Heart right ventricle (tissue), 16 donors: ENCODE measurements around the gene LSG1. TPM values are rescaled to one million over a fixed set of nuclear protein-coding genes. Genes with fewer than 3 reads are reported as not detected.

Experiments used
- ATAC-seq, 8 donors: fragments of 200-7000 bp; cut with Tn5 transposase; one replicate each; pipeline ENCODE4 v1.9.1; 2020; ENCODE audit warnings: mild to moderate bottlenecking in 8 of 8, moderate library complexity in 8 of 8, moderate number of reproducible peaks in 1 of 8
- DNase-seq, 2 donors: peaks; one replicate each; pipeline ENCODE4 v3.0.0-alpha.2; 2020
- H3K27ac ChIP-seq, 10 donors: fragments of 200-600 bp; sonication (generic) in 2 of 10; one replicate each; pipeline versions ENCODE4 v1.5.0 to v1.8.0; 2020 to 2022; ENCODE audit warnings: mild to moderate bottlenecking in 3 of 10
- H3K27me3 ChIP-seq, 7 donors: fragments of 200-600 bp; one replicate each; pipeline ENCODE4 v1.8.0; 2021 to 2022; ENCODE audit warnings: mild to moderate bottlenecking in 2 of 7
- H3K36me3 ChIP-seq, 9 donors: fragments of 200-600 bp; sonication (generic) in 1 of 9; one replicate each; pipeline versions ENCODE4 v1.5.0 to v1.8.0; 2020 to 2022; ENCODE audit warnings: mild to moderate bottlenecking in 2 of 9
- H3K4me1 ChIP-seq, 9 donors: fragments of 200-600 bp; sonication (generic) in 1 of 9; one replicate each; pipeline versions ENCODE4 v1.5.0 to v1.8.0; 2020 to 2022; ENCODE audit warnings: mild to moderate bottlenecking in 4 of 9
- H3K4me3 ChIP-seq, 10 donors: fragments of 200-600 bp; sonication (generic) in 2 of 10; one replicate each; pipeline versions ENCODE4 v1.5.0 to v1.8.0; 2020 to 2022; ENCODE audit warnings: mild to moderate bottlenecking in 7 of 10, moderate library complexity in 2 of 10
- H3K9me3 ChIP-seq, 11 donors: fragments of 200-600 bp in 10 of 11; sonication (generic) in 2 of 11; one replicate each; pipeline versions ENCODE4 v1.5.0 to v1.8.0; 2013 to 2022; ENCODE audit warnings: mild to moderate bottlenecking in 2 of 11, control low read depth in 1 of 11, moderate library complexity in 1 of 11
- WGBS, 2 donors: extraction: QIAGEN DNeasy Blood & Tissue Kit; methylation state at CpG; one replicate each; pipeline ENCODE4 v1.1.7; 2013; ENCODE audit warnings: inconsistent platforms in 1 of 2; 5-methylcytosine and 5-hydroxymethylcytosine counted together
- intact Hi-C, 10 donors: fragments of 100-400 bp; cut with DNase I; formaldehyde crosslinking; loops; one replicate each; pipeline versions ENCODE4 v1.11.1 to v1.14.2; 2022
- polyA plus RNA-seq, 2 donors: library from polyadenylated mRNA; stranded (reverse); fragments of 200-250 nt; gene quantifications; one replicate each; pipeline ENCODE4 v1.2.3, GENCODE V29; 2013
- total RNA-seq, 10 donors: library from RNA; stranded (reverse); fragmentation: NEBNext Ultra II Directional in 3 of 10; extraction: Animal tissue kit (Norgen Biotek cat#: 25700) in 3 of 10; gene quantifications; one replicate each; pipeline versions ENCODE4 v1.2.1 to v1.2.4, GENCODE V29; 2021 to 2023
- TF ChIP-seq, protein P1 (sequence below), 9 donors: fragments of 200-600 bp; sonication (generic) in 2 of 9; IDR thresholded peaks; one replicate each; pipeline versions ENCODE4 v1.5.0 to v1.8.0; 2021 to 2022; ENCODE audit warnings: antibody characterized with exemption in 9 of 9, mild to moderate bottlenecking in 5 of 9, moderate library complexity in 1 of 9
- donor health status: Arrhythmogenic right ventricular cardiomyopathy.
- donor health status: ischemic (EF 13 %, LVEDD 7.1; RV severe dilation, severe dysfunction).
- donor health status: healthy with polysubstance abuse.
- donor health status: DM: no; HTN: yes; CAD: no.
- donor health status: DM: no; HTN: no; CAD: no.
- donor health status: ischemic (EF 25% LVEDD 6.9; RV normal size, moderate dysfunction).
- donor health status: ischemic (EF 25% LVEDD 5.7; RV mildly dilated, moderate dysfunction).
- donor health status: healthy.
- donor health status: DM: yes; HTN: yes; CAD: no.
- donor health status: Ischemic cardiomyopathy.
- donor health status: ischemic (EF 35%, LVEDD 5.7; RV mildly dilated, moderate dysfunction).
- donor health status: nonischemic (EF 11% LVEDD 7.7; RV severe dilation, severe dysfunction).
- donor health status: DM: yes; HTN: yes; CAD: no.
- donor health status: PGD.
- donor health status: ischemic (EF 29% LVEDD 5.4; RV normal size, mild dysfunction).
- donor health status: nonischemic (EF 23%, LVEDD 6.1; RV moderate dilation, normal function).

Gene LSG1
- total and polyA plus RNA-seq, 12 donors = 11.3 to 22.1 (median 18.5) TPM

DNA sequence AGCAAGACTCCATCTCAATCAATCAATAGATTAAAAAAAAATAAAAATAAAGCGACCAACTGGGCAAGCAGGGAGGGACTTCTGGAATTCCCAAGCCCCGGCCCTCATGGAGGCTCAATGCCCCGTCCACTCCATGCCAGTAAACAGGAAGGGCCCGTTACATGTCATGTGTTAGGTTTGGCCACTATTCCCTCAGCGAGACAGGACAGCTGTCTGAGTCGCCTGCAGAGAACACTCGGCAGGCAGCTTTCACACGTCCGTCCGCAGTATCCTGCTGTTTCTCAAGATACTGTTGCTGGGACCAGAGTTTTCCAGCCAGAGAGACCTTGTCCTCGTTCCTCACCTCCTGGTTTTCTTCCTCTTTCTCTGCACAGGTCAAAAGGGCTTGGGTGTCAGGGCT, 56.8 kb downstream of the LSG1 start:
- ATAC-seq (no peak), DNase-seq (no peak)
- H3K4me1 ChIP-seq = no peaks in the 10 kb centered on the region
- intact Hi-C loops = no loop called here
- H3K9me3 ChIP-seq = no peaks in the 10 kb centered on the region
- no peaks in the 10 kb centered on the region for H3K27me3 ChIP-seq
- TF ChIP-seq, protein P1, sequence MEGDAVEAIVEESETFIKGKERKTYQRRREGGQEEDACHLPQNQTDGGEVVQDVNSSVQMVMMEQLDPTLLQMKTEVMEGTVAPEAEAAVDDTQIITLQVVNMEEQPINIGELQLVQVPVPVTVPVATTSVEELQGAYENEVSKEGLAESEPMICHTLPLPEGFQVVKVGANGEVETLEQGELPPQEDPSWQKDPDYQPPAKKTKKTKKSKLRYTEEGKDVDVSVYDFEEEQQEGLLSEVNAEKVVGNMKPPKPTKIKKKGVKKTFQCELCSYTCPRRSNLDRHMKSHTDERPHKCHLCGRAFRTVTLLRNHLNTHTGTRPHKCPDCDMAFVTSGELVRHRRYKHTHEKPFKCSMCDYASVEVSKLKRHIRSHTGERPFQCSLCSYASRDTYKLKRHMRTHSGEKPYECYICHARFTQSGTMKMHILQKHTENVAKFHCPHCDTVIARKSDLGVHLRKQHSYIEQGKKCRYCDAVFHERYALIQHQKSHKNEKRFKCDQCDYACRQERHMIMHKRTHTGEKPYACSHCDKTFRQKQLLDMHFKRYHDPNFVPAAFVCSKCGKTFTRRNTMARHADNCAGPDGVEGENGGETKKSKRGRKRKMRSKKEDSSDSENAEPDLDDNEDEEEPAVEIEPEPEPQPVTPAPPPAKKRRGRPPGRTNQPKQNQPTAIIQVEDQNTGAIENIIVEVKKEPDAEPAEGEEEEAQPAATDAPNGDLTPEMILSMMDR (IDR thresholded peaks at IDR 0.05) = no peak
- H3K36me3 ChIP-seq = peaks cover 0 to 49% (median 0%) of the 10 kb centered on the region in 9 donors
- H3K27ac ChIP-seq = no peak overlapping the region
- H3K4me3 ChIP-seq = no peak overlapping the region
- WGBS, 2 donors = 78 to 83% methylated on average over 11 of the region's 11 CpGs

DNA sequence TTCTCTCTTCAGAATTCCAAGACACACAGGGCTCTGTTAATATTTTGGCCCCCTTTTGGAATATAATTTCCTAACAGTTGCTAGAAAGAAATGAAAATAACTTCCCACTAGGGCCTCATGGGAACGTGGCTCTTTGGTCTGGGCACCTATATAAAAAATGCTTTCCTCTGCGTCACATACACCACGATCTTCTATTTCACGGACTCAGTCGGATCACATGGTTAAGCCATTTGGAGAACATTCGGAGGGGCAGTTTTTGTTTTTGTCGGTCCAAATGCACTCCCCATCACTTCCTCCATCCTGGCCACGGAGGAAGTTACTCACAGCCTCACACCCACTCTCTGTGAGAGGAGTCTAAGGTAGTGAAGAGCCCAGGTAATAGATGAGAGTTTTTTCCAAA, 59.8 kb downstream of the LSG1 start:
- DNase-seq (no peak), ATAC-seq (peak in 5 of 8 donors; percentile 25 to 49 (median 32))
- H3K36me3 ChIP-seq = peaks cover 0 to 56% (median 0%) of the 10 kb centered on the region in 9 donors
- H3K4me3 ChIP-seq = no peak overlapping the region
- H3K27me3 ChIP-seq = no peaks in the 10 kb centered on the region
- H3K9me3 ChIP-seq = no peaks in the 10 kb centered on the region
- intact Hi-C loops = no loop called here
- no peak overlapping the region for H3K27ac ChIP-seq
- WGBS, 2 donors = 61 to 65% methylated on average over 8 of the region's 8 CpGs
- H3K4me1 ChIP-seq = no peaks in the 10 kb centered on the region
- TF ChIP-seq, protein P1 (IDR thresholded peaks at IDR 0.05) = no peak

DNA sequence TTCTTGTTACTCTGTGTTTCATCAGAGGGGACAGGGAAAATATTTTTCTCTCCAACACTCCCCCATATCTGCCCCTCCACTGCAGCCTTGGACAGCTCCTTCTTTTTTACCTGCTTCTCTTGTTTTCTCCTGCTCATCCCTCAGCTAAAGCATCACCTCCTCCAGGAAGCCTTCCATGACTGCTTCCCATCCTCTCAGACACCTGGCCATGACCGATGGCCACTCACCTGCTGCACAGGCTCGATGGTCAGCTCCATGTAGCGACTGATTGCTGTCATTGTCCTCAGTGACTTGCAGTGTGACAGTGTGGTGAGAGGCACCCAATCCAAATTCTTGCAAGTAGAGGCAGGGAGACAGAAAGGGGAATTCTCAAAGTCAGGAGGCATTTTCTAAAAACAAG, 61.3 kb downstream of the LSG1 start:
- intact Hi-C loops = no loop called here
- WGBS, 2 donors = 96 to 97% methylated on average over 3 of the region's 3 CpGs
- Histone ChIP-seq H3K27me3 (no peaks in the 10 kb centered on the region), H3K4me3 (no peak overlapping the region), H3K36me3 (peaks cover 0 to 47% (median 0%) of the 10 kb centered on the region in 9 donors), H3K4me1 (no peaks in the 10 kb centered on the region), H3K9me3 (no peaks in the 10 kb centered on the region), H3K27ac (no peak overlapping the region)
- no peak for DNase-seq
- ATAC-seq = no peak
- TF ChIP-seq, protein P1 (IDR thresholded peaks at IDR 0.05) = no peak

DNA sequence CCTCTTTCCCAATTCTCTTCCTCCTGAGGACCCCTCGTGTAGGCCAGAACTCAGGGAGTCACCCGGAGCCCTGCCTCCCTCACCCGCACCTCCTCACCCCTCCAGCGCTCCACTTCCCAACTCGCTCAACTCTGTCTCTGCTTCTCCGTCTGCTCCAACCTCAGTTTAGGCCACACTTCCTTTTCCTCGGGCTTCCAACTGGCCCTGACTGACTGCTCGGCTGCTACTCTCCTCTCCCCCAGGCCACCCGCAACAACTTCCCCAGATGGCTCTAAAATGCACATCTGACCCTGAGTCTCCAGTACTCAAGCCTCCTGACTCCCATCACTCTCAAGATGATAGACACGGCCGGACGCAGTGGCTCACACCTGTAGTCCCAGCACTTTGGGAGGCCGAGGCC, 62.4 kb downstream of the LSG1 start:
- Histone ChIP-seq H3K36me3 (peaks cover 0 to 47% (median 6%) of the 10 kb centered on the region in 9 donors), H3K4me1 (no peaks in the 10 kb centered on the region), H3K4me3 (no peak overlapping the region), H3K27ac (no peak overlapping the region), H3K27me3 (no peaks in the 10 kb centered on the region), H3K9me3 (no peaks in the 10 kb centered on the region)
- 88 to 93% methylated on average over 13 of the region's 13 CpGs for WGBS, 2 donors
- intact Hi-C loops = no loop called here
- no peak for DNase-seq
- TF ChIP-seq, protein P1 (IDR thresholded peaks at IDR 0.05) = no peak
- ATAC-seq = no peak
